ENCODE results near the gene NUTM2A.
"Not testable (repeated sequence)": the region's sequence is repeated elsewhere in the genome, so short reads cannot be mapped to it uniquely, and the experiment has no call there.

Gene NUTM2A

GRCh38 chr10:87248818-87249353 lies 23.6 kb downstream of the NUTM2A start:
- not testable (repeated sequence) for DNase-seq

DNA sequence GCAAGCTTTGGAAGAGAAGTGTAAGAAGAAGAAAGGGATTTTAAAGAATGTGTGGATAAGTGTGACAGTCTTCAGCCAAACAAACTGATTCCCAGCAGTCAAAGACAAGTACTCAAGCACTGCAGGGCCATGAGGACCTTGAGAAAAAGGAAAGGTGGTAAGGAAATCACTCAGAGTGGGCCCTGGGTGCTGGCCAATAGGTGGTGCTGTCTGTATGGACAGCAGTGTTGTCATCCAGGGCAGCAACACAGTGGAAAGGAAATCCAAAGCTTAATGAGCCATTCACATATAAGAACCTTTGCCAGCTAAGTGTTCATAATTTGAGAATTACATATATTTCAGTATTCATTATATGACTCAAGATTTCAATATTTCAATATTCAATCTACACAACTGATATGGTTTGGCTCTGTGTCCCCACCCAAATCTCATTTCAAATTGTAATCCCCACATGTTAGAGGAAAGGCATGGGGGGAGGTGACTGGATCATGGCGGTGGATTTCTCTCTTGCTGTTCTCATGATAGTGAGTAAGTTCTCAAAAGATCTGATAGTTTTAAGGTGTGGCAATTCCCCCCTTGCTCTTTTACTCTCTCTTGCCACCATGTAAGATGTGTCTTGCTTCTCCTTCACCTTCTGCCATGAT lies 55.6 kb downstream of the NUTM2A start:
- DNase-seq: not testable (repeated sequence)

Data from activated gamma-delta T cell (primary cell).